Choroid plexus epithelial cell (primary cell): ENCODE measurements around the gene AKR1A1.

Experiments used
- DNase-seq: peaks from one replicate; pipeline ENCODE4 v3.0.0-alpha.2; 2010; ENCODE audit warnings: low read depth
- H3K4me3 ChIP-seq: 2 replicates; pipeline ENCODE4 v1.5.1; 2011; ENCODE audit warnings: low read depth, mild to moderate bottlenecking, control low read depth, low read length, moderate library complexity
- TF ChIP-seq, protein P1 (sequence below): conservative IDR thresholded peaks from 2 replicates; pipeline ENCODE4 v1.5.1; 2011; ENCODE audit warnings: low read depth, mild to moderate bottlenecking, control low read depth, inconsistent platforms, low read length, moderate library complexity

AKR1A1 gene

GRCh38 chr1:45531873-45532272, 18.8 kb upstream of the AKR1A1 start:
- H3K4me3 ChIP-seq, result no peak overlapping the region
- DNase-seq, result no peak
- TF ChIP-seq, protein P1, sequence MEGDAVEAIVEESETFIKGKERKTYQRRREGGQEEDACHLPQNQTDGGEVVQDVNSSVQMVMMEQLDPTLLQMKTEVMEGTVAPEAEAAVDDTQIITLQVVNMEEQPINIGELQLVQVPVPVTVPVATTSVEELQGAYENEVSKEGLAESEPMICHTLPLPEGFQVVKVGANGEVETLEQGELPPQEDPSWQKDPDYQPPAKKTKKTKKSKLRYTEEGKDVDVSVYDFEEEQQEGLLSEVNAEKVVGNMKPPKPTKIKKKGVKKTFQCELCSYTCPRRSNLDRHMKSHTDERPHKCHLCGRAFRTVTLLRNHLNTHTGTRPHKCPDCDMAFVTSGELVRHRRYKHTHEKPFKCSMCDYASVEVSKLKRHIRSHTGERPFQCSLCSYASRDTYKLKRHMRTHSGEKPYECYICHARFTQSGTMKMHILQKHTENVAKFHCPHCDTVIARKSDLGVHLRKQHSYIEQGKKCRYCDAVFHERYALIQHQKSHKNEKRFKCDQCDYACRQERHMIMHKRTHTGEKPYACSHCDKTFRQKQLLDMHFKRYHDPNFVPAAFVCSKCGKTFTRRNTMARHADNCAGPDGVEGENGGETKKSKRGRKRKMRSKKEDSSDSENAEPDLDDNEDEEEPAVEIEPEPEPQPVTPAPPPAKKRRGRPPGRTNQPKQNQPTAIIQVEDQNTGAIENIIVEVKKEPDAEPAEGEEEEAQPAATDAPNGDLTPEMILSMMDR, result no peak

DNA sequence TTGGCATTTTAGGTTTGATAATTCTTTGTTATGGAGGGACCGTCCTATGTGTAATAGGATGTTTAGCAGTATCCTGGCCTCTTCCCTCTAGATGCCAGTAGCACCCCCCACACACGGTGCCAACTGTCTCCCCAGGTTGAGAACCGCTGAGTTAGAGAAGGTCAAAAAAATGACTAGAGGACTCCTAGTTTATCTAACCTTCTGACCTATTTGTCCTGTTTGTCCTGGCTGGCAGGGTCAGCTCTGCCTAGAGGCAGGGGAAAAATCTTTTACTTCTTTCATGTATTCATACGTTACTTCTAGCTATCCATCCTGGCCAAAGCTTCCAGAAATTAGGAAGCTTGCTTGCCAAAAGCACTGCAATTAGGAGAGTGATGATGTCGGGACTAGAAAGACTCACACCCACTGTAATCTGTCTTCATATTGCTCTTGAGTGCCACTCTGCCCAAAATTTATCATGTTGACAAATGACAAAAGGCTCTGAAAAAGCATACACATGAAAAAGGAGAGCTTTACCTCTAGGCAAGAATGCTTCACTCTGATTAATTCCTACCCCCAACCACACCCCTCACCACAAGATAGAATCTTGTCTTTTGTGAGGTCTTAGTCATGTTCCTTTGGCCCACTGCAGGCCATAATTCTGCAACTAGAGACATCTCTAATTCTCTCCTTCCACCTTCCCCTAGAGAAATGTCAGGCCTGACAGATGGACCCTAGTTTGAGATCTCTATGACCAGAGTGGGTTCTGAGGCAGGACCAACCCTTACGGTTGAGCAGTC, 14.4 kb upstream of the AKR1A1 start:
- DNase-seq, result no peak
- no peak overlapping the region for H3K4me3 ChIP-seq
- TF ChIP-seq, protein P1, result no peak

DNA sequence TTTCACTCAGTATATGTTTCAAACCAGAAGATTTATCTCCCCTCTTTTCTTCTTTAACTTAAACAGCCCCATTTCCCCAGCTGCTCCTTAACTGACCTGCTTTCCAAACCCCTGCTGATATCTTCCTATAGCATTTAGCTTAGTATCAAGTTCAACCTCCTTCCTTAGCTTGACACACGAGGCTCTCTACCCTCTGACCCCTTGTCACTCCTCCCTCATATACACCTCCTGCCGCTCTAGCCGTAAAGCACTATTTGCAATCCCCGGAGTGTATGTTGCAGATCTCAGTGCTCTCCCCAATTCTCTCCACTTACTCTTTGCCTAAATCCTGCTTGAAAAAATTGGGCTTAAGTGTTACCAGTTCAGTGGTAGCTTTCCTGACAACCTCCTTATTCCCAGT, 13.7 kb upstream of the AKR1A1 start:
- TF ChIP-seq, protein P1, result no peak
- DNase-seq, result no peak
- H3K4me3 ChIP-seq, result no peak overlapping the region

- H3K4me3 ChIP-seq, result no peak overlapping the region
- TF ChIP-seq, protein P1, result no peak
- DNase-seq, result no peak
Observed at GRCh38 chr1:45541193-45541592, 9.4 kb upstream of the AKR1A1 start.

GRCh38 chr1:45542591-45542990, 8.0 kb upstream of the AKR1A1 start:
- no peak overlapping the region for H3K4me3 ChIP-seq
- DNase-seq, result no peak
- TF ChIP-seq, protein P1, result no peak

DNA sequence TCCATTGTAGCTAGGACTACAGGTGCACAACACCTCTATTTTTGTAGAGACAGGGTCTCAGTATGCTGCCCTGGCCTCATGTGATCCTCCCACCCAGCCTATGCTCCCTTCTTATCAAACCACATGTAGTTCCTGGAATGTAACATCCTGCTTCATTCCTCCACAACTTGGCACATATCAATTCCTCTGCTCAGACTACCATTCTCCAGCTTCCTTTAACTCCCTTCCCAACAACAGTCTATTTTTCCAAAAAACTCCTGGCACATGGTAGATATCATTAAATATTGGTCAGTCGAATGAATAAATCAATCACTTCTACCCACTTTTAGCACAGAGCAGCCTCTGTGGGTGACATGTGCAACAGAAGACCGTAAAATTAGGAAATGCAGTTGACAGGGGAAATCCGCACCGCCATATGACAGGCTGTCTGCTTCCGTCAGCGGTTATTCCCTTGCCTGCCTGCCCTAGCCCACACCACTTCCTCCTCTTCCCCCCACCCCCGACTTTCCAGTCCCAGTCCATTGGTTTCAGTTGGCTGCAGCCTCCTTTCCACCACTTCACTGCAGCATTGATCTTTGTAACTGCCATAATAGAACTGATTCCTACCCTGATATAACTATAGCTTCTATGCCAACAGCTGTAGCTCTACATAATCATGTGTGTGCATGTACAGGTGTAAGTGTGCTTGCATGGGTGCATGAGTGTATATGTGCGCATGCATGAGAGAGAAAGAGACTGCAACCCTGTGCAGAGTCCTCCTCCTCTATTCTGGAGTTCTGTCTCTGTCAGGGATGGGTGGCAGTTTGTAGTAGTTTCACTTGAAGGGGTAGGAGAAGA, 6.8 kb upstream of the AKR1A1 start:
- TF ChIP-seq, protein P1, result no peak
- peak; percentile 26 for DNase-seq
- H3K4me3 ChIP-seq, result no peak overlapping the region
